Motor neuron (in vitro differentiated cells): ENCODE results near the gene PARD3B. TPM values are rescaled to one million over a fixed set of nuclear protein-coding genes. Genes with fewer than 3 reads are reported as not detected.

Experiments used
- ATAC-seq, 8 experiments: fragments of 200-7000 bp; cut with Tn5 transposase; replicated peaks in 6 of 8; 2 replicates each; pipeline ENCODE4 v1.8.0; 2021; ENCODE audit warnings: mild to moderate bottlenecking in 8 of 8, moderate library complexity in 8 of 8
- H3K27ac ChIP-seq, 2 donors: fragments of 250-450 bp; sonication (Bioruptor Pico); 2 replicates each; pipeline ENCODE4 v1.9.0; 2021; ENCODE audit warnings: antibody characterized with exemption in 2 of 2, mild to moderate bottlenecking in 2 of 2, moderate library complexity in 1 of 2
- H3K4me1 ChIP-seq, 2 donors: fragments of 250-450 bp; sonication (Bioruptor Pico); replicated peaks in 1 of 2; 2 replicates each; pipeline ENCODE4 v1.6.1; 2021; ENCODE audit warnings: antibody characterized with exemption in 2 of 2, mild to moderate bottlenecking in 2 of 2, moderate library complexity in 1 of 2
- H3K4me3 ChIP-seq, 5 donors: fragments of 250-450 bp; sonication (Bioruptor Pico); 2 replicates each; pipeline ENCODE4 v1.9.0; 2021; ENCODE audit warnings: antibody characterized with exemption in 5 of 5, mild to moderate bottlenecking in 5 of 5, moderate library complexity in 4 of 5
- WGBS, 10 experiments: fragments of 450-650 bp; shearing (Covaris generic); methylation state at CpG; one replicate each; pipeline ENCODE4 v1.0.0; 2022; 5-methylcytosine and 5-hydroxymethylcytosine counted together
- in situ Hi-C, 9 experiments: fragments of 400-800 bp; cut with MboI; loops; one replicate each; pipeline ENCODE4 v1.15.0; 2021; ENCODE audit warnings: low sequenced_read_pairs in 9 of 9, low pct_unique_long_range_greater_than_20kb in 2 of 9; ENCODE audit not compliant: unreplicated experiment in 9 of 9
- total RNA-seq, 8 experiments: library from RNA; unstranded; fragments of 300-600 nt; gene quantifications; 2 replicates each; pipeline versions ENCODE4 v1.2.3 to v1.2.4, GENCODE V29; 2022

PARD3B gene
- total RNA-seq, 8 experiments from 2014 or later: 3.1 to 24.3 (median 10.4) TPM

GRCh38 chr2:205047273-205047839 is 502.1 kb downstream of the PARD3B start:
- in situ Hi-C loops: no loop called here
- Histone ChIP-seq H3K4me3 (no peak overlapping the region), H3K4me1 (peaks cover 0 to 5% of the 10 kb centered on the region in 2 donors), H3K27ac (no peak overlapping the region)
- no peak for ATAC-seq
- WGBS, 10 experiments: 0 to 100% (median 42%) methylated on average over 1 of the region's 1 CpG; no CpG with 5 or more reads in 6 of the 10 experiments

DNA sequence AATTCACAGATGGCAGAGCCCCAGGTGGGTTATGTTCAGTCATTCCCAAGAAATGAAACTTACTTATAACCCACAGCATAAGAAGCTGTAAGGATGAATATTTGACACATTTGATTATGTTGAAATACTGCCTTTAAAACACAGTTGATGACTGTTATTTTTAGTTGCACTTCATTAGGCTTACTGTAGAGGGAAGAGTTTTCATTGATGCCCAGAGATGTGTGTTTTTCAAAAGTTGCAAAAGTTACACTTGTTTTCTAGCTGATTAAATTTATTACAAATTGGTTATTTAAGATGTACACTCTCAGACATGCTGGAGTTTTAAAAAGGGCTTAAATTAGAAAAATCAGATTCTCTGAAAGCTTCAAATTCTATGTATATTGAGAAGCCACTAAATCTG is 506.1 kb downstream of the PARD3B start:
- no peak overlapping the region for H3K27ac ChIP-seq
- peak in 3 of 8 experiments; percentile 12 to 38 (median 26) for ATAC-seq
- in situ Hi-C loops: no loop called here

GRCh38 chr2:205052781-205053180 is 507.5 kb downstream of the PARD3B start:
- no peak for ATAC-seq
- no peak overlapping the region for H3K4me3 ChIP-seq
- no peaks in the 10 kb centered on the region for H3K4me1 ChIP-seq
- in situ Hi-C loops: no loop called here
- WGBS, 10 experiments: 79 to 100% (median 95%) methylated on average over 1 to 2 of the region's 2 CpGs; no CpG with 5 or more reads in 3 of the 10 experiments
- no peak overlapping the region for H3K27ac ChIP-seq

More for the DNA sequence above, 506.1 kb downstream of the PARD3B start:
- Histone ChIP-seq H3K4me3 (no peak overlapping the region), H3K4me1 (peaks cover 0 to 5% of the 10 kb centered on the region in 2 donors)

DNA sequence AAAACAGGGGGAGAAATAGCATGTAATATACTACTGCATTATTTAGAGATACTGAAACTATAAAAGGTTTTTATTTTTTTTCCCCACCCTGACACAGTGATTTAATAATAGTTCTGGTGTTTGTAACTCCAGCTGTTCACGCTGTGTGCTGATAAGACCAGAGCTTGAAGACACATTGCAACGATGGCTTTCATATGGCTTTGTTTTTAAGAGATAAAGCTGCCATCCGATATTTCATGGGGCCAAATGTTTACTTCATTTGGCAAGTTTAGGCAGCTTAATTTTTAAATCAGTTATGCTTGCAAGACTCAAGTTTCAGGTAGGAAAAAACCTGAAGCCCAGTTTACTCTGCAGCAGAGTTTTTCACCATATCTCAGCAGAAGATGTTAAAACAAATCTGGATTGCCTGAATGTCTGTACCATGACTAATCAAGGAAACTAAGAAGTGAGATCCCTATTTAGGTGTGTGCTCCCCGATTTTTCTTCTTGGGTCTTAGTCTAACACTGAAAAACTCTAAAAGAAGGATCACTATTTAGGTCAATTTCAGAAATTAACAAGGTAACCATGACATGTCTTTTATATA is 508.6 kb downstream of the PARD3B start:
- Histone ChIP-seq H3K4me3 (no peak overlapping the region), H3K27ac (no peak overlapping the region), H3K4me1 (no peaks in the 10 kb centered on the region)
- no peak for ATAC-seq
- in situ Hi-C loops: no loop called here
- 62 to 100% (median 91%) methylated on average over 1 to 4 of the region's 4 CpGs for WGBS, 10 experiments

GRCh38 chr2:205054789-205055188 is 509.5 kb downstream of the PARD3B start:
- Histone ChIP-seq H3K4me1 (no peaks in the 10 kb centered on the region), H3K27ac (no peak overlapping the region), H3K4me3 (no peak overlapping the region)
- 17 to 100% (median 89%) methylated on average over 1 to 4 of the region's 4 CpGs for WGBS, 10 experiments
- in situ Hi-C loops: no loop called here
- ATAC-seq: no peak

GRCh38 chr2:205055251-205055650 is 510.0 kb downstream of the PARD3B start:
- no peak for ATAC-seq
- WGBS, 10 experiments: 20 to 100% (median 97%) methylated on average over 1 to 2 of the region's 2 CpGs; no CpG with 5 or more reads in 1 of the 10 experiments
- Histone ChIP-seq H3K4me1 (no peaks in the 10 kb centered on the region), H3K27ac (no peak overlapping the region), H3K4me3 (no peak overlapping the region)
- in situ Hi-C loops: no loop called here

DNA sequence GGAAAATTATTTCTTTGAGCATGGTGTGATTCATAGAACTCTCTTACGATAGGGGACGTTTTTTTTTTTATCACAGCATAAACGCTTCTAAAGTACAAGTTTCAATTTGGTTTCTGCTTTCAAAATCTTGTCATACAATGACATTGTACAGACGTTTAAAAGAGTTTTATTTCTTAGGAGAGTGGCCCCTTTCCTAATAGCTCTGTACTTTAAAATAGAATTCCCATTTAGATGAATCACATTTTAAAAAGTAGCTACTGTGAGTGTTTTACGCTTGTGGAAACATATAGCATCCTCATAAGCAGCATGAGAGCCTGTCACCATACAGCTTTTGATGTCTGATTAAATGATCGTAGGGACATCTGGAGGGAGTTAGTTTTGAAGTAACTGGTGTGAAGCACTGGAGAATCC is 510.9 kb downstream of the PARD3B start:
- Histone ChIP-seq H3K4me3 (no peak overlapping the region), H3K27ac (no peak overlapping the region), H3K4me1 (no peaks in the 10 kb centered on the region)
- 11 to 100% (median 76%) methylated on average over 1 to 6 of the region's 6 CpGs for WGBS, 10 experiments
- in situ Hi-C loops: no loop called here
- ATAC-seq: peak in 1 of 8 experiments; percentile 18

- no peak for ATAC-seq
- 60 to 100% (median 91%) methylated on average over 1 to 2 of the region's 2 CpGs for WGBS, 10 experiments
- H3K27ac ChIP-seq: no peak overlapping the region
- in situ Hi-C loops: no loop called here
- H3K4me3 ChIP-seq: no peak overlapping the region
- no peaks in the 10 kb centered on the region for H3K4me1 ChIP-seq
Observed at GRCh38 chr2:205058409-205058808, 513.1 kb downstream of the PARD3B start.

DNA sequence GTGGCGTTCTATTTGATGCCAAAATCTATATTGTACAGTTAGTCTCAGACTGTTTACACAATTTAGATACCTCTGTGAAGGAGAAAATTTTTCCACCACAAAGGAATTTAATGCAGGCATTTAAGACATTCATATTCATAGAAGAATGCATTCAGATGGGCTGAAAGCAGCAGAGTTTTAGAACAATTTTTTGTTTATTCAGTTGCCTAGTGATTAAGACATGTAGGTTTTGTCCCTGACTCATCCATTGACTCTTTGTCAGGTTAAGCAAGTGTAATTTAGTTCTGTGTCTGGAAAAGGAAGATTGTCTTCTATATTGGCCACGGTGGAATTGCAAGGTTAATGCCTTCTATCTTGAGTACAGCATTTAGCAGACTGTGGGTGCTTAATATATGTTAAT is 515.0 kb downstream of the PARD3B start:
- in situ Hi-C loops: no loop called here
- Histone ChIP-seq H3K4me3 (no peak overlapping the region), H3K4me1 (no peaks in the 10 kb centered on the region), H3K27ac (no peak overlapping the region)
- peak in 6 of 8 experiments; percentile 35 to 100 (median 88) for ATAC-seq
- 63 to 100% (median 86%) methylated on average over 1 to 2 of the region's 2 CpGs; no CpG with 5 or more reads in 3 of the 10 experiments for WGBS, 10 experiments

DNA sequence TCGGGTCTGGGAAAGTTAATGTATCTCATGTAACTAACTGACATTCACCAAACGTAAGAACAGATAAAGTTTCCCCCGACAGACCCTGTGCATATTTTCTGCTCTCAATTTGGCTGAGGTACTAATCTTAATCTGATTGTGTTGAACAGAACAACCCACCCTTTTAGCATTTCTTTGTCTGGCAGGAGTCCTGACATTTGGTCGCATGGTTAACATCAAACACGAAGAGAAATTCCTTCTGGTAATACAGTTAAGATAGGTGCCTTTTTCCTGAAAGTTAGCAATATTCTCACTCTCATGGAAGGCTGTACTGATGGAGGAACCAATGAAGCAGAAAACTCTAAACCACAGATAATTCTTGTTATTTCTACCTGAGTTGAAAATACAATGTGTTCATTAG is 520.8 kb downstream of the PARD3B start:
- Histone ChIP-seq H3K27ac (no peak overlapping the region), H3K4me3 (no peak overlapping the region), H3K4me1 (no peaks in the 10 kb centered on the region)
- no peak for ATAC-seq
- WGBS, 10 experiments: 59 to 100% (median 88%) methylated on average over 1 to 5 of the region's 5 CpGs; no CpG with 5 or more reads in 1 of the 10 experiments
- in situ Hi-C loops: no loop called here

DNA sequence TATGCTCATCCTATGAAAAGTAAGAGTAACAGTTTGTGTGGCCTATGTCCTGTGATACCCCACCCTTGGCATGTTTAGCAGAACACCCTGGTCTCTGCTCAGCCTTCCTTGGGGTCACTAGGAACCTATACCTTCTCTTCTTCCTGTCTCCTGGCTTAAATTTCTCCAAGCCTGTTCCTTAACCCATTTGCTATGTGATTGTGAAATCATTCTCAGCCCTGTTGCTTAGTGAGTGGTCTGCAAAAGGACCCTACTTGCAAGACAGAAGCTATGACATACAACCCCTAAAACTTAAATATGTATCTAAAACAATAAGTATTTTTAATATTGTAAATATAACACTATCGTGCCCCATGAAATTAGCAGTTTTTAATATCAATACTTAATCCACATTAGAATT is 524.7 kb downstream of the PARD3B start:
- no peak for ATAC-seq
- H3K4me3 ChIP-seq: no peak overlapping the region
- in situ Hi-C loops: no loop called here
- 55 to 100% (median 78%) methylated on average over 1 of the region's 1 CpG; no CpG with 5 or more reads in 2 of the 10 experiments for WGBS, 10 experiments
- no peak overlapping the region for H3K27ac ChIP-seq
- no peaks in the 10 kb centered on the region for H3K4me1 ChIP-seq

GRCh38 chr2:205070889-205071288 is 525.6 kb downstream of the PARD3B start:
- in situ Hi-C loops: no loop called here
- Histone ChIP-seq H3K4me3 (no peak overlapping the region), H3K27ac (no peak overlapping the region), H3K4me1 (no peaks in the 10 kb centered on the region)
- WGBS, 10 experiments: 57 to 100% (median 100%) methylated on average over 1 of the region's 1 CpG; no CpG with 5 or more reads in 1 of the 10 experiments
- ATAC-seq: no peak

- in situ Hi-C loops: no loop called here
- ATAC-seq: peak in 2 of 8 experiments; percentile 46 to 47
- Histone ChIP-seq H3K4me3 (no peak overlapping the region), H3K4me1 (no peaks in the 10 kb centered on the region), H3K27ac (no peak overlapping the region)
- 22 to 100% (median 83%) methylated on average over 1 to 2 of the region's 2 CpGs for WGBS, 10 experiments
Observed at GRCh38 chr2:205073433-205074020, 528.3 kb downstream of the PARD3B start.
